Measurements from ENCODE around the gene SETD1A.

The SETD1A gene

DNA sequence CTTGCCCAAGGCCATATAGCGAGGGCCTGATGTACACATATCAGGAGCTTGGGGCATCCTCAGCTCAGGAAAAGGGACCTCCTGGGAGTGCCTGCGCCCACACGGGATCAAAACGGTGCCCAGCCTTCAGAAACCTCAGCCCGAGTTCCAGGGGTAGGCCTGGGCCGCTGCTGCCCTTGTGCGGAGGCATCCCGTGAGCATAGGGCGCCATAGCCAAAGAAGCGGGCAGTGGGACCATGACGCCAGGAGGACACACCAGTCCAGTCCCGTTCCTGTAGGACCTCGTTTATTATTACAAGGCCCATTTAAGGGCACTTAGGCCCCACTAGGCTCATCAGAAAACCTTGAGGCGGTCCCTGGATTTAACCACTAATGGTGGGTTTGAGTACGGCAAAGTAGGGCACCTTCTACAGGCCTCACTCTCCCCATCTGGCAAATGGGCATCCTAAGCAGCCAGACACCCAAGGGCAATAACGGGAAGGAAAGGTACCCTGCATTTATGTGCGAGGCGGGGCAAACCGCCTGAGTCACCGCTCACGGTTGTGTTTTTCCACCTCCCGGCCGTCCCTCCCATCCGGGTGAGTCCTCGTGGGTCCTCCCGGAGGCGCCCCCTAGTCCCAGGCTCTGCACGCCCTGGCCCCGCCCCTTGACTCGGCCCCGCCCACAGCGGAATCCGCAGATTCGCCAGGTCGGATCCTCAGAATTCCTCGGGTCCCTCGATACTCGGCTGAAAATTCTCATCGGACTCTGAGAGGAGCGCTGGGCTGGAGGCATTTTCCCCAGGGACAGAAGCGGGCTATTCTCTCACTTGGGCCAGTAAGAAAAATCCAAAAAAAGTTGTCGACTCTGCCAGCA, 726 bp upstream of the SETD1A start:
- peak; percentile 7 for DNase-seq

DNA sequence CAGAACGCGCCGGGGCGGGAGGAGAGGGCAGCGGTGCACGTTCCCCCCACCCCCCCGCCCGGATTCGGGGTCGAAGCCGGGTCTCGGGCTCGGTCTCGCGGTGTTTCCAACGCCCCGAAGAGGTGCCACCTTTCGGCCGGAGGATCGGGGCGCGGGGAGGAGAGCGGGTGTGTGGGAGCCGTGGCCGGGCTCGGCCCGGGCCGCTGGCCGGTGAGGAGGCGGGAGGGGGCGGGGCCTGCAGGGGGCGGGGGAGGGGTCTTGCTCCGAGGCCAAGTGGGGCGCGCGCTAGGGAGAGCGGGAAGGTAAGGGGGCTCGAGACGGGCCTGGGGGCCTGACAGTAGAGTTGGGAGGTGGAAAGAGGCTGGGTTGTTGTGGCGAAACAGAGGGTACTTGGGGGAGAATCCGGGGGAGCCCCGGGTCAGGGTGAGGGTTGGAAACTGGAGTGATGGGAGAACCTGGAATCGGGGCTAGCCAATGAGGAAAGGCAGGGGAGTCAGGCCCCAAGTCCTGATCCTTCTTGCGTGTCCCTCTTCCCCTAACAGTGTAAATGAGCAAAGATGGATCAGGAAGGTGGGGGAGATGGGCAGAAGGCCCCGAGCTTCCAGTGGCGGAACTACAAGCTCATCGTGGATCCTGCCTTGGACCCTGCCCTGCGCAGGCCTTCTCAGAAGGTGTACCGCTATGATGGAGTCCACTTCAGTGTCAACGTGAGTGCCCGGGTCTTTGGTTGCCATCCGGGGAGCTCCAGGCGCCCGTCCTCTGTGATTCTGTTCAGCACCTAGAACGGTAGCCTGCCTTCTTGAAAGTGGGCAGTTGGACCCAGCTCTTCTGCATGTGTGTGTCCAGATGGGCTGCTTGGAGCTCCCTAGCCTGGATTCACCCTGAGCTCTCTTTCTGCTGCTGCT, 873 bp downstream of the SETD1A start:
- DNase-seq, result no peak

DNA sequence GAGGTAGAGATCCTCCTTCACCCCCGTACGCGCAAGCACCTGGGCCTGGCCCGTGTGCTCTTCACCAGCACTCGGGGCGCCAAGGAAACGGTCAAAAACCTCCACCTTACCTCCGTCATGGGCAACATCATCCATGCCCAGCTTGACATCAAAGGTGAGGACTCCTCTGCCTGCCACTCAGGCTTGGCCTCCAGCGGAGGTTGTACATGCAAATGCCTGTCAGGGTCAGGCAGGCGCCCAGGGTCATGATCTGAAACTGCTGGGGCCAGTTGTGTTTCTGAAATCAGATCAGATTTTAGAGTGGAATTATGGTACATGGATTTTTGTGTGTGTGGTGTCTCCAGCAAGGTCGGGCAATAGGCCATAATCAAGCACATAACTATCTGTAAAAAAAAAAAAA, 3.8 kb downstream of the SETD1A start:
- no peak for DNase-seq

DNA sequence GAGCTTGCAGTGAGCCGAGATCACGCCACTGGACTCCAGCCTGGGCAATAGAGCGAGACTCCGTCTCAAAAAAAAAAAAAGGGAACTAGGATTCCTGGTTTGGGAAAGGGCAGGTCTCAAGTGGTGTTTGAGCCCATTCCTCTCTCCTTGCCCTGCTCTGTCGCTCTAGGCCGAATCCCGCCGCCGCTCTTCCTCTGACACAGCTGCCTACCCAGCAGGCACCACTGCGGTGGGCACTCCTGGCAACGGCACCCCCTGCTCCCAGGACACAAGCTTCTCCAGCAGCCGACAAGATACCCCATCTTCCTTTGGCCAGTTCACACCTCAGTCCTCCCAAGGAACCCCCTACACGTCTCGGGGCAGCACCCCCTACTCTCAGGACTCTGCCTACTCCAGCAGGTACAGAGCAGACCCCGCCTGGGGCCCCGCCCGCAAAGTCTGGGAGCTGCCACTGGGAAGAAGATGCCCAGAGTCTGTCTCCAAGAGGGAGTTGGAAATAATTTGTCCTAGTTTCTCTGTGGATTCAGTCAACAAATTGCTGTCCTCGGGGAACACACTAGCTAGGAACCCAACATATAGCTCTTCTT, 6.5 kb downstream of the SETD1A start:
- no peak for DNase-seq

DNA sequence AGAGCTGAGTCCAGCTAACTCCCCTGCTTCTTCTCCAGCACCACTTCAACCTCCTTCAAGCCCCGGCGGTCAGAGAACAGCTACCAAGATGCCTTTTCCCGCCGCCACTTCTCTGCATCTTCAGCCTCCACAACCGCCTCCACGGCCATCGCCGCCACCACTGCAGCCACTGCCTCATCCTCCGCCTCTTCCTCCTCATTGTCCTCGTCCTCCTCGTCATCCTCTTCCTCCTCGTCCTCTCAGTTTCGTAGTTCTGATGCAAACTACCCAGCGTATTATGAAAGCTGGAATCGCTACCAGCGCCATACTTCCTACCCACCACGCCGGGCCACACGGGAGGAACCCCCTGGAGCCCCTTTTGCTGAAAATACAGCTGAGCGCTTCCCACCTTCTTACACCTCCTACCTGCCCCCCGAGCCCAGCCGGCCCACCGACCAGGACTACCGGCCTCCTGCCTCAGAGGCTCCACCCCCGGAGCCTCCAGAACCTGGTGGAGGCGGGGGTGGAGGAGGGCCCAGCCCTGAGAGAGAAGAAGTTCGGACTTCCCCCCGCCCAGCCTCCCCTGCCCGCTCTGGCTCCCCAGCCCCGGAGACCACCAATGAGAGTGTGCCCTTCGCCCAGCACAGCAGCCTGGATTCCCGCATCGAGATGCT, 7.1 kb downstream of the SETD1A start:
- no peak for DNase-seq

DNA sequence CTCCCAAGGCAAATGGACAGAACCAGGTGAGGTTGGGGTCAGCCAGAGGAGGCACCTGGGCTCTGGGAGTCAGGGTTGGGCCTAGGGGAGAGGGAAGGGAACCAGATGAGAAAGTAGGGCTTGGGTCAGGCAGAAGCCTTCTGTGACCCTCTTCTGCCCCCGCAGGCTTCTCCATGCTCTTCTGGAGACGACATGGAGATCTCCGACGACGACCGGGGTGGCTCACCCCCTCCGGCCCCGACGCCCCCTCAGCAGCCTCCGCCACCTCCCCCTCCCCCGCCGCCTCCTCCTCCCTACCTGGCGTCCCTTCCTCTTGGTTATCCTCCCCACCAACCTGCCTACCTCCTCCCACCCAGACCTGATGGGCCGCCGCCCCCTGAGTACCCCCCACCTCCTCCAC, 7.9 kb downstream of the SETD1A start:
- no peak for DNase-seq

DNA sequence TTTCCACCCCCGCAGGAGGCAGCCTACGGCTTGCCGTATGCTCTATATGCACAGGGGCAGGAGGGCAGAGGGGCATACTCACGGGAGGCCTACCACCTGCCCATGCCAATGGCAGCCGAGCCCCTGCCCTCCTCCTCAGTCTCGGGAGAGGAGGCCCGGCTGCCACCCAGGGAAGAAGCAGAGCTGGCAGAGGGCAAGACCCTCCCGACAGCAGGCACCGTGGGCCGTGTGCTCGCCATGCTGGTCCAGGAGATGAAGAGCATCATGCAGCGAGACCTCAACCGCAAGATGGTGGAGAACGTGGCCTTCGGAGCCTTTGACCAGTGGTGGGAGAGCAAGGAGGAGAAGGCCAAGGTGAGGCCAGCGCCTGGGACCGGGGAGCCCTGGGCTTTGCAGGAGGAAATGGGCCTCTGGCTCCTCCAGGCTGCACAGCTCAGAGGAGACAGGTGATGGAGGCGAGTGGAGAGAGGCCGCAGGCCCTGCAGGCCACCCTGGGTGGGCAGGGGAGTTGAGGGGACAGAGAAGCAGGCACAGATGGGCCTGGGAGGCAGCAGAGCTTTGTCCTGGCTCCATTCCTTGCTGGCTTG, 8.6 kb downstream of the SETD1A start:
- DNase-seq, result no peak

DNA sequence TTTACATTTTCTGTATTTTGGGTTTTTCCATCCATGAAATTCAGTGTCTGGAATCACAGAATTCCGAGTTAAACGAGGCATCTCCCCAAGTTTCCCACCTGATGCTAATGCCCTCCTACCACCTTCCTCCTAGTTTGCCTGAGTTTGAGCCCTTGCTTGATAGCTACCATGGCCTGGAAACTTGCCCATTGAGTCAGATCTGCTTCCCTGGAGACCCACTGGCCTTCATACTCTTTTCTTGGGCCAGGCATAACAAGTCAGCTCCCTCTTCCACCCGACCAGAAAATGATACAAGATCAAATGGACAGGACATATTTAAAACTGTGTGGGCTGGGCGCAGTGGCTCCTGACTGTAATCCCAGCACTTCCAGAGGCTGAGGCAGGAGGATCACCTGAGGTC, 10.2 kb downstream of the SETD1A start:
- DNase-seq, result no peak

DNA sequence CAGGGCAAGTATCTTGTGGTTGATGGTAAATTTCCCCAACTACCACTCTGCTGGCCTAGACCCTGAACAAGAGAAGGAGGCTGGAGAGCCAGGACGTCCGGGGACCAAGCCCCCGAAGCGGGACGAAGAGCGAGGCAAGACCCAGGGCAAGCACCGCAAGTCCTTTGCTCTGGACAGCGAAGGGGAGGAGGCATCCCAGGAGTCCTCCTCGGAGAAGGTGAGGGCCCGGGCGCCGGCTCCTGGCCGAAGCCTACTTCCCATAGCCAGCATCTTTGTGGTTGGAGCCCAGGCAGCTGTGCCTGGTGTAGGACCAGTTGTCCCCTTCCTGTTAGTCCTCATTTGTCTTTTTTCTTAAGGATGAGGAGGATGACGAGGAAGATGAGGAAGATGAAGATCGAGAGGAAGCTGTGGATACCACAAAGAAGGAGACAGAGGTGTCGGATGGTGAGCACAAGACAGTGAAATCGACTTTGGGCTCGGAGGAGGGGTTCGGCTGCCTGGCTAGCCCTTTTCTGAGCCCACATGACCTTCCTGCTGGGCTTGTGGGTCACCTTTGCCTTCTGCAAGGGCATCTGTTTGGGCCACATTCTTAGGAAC, 11.8 kb downstream of the SETD1A start:
- DNase-seq, result no peak

DNA sequence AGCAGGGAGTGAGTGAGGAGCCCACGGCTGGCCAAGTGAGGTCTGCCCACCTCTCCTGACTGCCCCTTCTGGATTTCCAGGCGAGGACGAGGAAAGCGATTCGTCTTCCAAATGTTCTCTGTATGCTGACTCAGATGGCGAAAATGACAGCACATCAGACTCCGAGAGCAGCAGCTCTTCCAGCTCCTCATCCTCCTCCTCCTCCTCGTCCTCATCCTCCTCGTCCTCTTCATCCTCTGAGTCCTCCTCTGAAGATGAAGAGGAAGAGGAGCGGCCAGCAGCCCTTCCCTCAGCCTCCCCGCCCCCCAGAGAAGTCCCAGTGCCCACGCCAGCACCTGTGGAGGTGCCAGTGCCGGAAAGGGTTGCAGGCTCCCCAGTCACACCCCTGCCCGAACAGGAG, 13.7 kb downstream of the SETD1A start:
- no peak for DNase-seq

DNA sequence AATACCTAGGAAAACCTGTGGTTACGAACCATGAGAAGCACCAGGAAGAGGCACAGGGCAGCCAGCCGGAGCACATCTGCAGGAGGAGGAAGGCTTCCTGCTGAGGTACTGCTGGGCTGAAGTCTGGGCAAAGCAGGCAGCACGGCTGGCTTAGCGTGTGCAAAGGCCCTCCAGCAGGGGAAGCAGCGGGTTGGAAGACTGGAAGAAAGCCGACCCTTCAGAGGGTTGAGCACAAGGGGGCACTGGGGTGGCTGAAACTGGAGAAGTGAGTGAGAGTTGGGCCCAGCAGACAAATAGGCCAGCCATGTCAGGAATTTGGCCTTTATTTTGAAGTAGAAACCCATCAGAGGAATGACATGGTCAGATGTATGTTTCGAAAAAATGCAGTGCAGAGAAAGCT, 15.3 kb downstream of the SETD1A start:
- DNase-seq, result no peak

DNA sequence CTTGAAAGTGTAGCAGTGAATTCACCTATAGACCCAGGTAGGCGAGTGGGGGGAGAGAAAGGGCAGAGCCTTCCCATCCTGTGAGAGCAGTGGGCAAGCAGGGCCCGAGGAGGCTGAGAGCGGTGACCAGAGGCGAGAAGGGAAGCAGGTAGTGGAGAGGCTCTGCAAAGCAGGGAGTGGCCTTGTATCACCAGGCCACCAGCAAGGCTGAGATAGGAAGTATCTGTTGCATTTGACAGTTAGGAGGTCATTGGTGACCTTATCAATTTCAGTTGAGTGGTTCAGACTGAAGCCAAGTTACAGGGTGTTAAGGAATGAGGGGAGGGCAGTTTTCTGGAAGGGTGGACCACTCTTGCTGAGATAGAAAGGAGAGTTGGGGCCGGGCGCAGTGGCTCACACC, 16.8 kb downstream of the SETD1A start:
- DNase-seq, result no peak

DNA sequence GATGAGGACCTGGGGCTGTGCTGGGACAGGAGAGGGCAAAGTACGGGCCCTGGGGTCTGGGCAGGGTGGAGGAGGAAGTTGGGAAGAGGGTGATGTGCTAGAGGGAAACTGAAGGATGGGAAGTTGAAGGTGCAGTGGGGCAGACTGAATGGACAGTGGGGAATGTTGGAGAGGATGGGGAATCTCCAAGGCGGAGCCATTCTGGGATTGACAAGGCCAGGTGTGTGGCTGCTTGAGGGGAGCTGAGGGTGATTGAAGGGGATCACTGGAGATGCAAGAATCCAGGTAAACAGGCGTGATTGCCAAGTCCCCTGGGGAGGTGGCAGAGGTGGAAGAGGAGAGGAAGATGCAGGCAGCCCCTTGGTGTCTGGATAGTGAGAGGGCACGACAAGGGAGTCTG, 18.9 kb downstream of the SETD1A start:
- DNase-seq, result no peak

DNA sequence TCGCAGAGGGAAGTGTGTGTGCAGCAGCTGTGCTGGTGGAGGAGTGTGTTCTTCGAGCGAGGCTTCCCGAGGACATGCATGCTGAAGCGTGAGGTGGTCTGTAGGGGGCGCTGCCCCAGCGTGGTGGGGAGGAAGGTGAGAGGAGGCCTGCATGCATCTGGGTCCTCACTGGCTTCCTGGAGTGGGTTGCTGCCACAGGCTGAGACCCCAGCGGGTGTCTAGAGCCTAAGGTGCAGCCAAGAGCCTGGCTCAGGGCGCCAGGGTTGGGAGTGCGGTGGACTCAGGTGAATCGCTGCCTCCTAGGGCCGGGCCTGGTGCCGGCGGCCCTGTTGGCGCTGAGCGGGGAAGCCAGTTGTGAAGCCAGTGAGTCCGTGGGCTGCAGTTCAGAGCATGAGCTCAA, 19.9 kb downstream of the SETD1A start:
- DNase-seq, result no peak

DNA sequence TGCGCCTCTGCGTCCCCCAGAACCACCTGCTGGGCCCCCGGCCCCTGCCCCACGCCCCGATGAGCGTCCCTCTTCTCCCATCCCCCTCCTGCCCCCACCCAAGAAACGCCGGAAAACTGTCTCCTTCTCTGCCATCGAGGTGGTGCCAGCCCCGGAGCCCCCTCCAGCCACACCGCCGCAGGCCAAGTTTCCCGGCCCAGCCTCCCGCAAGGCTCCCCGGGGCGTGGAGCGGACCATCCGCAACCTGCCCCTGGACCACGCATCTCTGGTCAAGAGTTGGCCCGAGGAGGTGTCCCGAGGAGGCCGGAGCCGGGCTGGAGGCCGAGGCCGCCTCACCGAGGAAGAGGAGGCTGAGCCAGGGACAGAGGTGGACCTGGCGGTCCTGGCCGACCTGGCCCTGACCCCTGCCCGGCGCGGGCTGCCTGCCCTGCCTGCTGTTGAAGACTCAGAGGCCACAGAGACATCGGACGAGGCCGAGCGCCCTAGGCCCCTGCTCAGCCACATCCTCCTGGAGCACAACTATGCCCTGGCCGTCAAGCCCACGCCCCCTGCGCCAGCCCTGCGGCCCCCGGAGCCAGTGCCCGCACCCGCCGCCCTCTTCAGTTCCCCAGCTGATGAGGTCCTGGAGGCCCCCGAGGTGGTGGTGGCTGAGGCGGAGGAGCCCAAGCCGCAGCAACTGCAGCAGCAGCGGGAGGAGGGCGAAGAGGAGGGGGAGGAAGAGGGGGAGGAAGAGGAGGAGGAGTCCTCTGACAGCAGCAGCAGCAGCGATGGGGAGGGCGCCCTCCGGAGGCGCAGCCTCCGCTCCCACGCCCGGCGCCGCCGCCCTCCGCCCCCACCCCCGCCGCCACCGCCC, 21.8 kb downstream of the SETD1A start:
- no peak for DNase-seq

DNA sequence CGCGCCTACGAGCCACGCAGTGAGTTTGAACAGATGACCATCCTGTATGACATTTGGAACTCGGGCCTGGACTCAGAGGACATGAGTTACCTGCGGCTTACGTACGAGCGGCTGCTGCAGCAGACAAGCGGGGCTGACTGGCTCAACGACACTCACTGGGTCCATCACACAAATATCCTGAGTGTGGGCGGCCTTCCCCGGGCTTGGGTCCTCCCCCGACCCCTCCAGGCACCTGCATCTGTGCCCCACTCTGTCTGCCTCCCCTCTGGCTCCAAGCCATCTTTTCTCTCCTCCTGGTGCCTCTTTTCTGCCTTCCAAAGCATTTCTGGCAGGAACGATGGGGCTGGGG, 22.4 kb downstream of the SETD1A start:
- no peak for DNase-seq

DNA sequence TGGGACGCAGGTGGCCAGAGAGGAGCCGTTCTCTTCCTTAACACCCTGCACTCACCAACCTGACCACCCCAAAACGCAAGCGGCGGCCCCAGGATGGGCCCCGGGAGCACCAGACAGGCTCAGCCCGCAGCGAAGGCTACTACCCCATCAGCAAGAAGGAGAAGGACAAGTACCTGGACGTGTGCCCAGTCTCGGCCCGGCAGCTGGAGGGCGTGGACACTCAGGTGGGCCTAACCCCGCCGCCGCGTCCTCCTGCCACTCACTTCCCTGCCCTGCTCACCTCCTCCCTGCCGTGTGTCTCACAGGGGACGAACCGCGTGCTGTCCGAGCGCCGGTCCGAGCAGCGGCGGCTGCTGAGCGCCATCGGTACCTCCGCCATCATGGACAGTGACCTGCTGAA, 22.9 kb downstream of the SETD1A start:
- no peak for DNase-seq

DNA sequence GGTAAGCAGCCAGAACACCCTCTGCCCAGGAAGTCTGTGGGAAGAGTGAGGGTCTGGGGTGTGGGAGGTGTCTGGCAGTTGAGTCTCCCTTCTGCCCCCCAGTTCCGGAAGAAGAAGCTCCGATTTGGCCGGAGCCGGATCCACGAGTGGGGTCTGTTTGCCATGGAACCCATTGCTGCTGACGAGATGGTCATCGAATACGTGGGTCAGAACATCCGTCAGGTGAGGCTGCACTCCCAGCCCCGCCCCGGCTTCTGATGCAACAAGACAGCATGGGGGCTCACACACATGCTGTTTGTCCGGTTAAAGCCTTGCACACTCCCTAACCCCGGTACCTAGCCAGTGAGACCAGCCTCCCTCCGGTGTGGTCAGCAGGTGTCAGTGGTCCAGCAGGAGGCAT, 23.4 kb downstream of the SETD1A start:
- DNase-seq, result no peak

DNA sequence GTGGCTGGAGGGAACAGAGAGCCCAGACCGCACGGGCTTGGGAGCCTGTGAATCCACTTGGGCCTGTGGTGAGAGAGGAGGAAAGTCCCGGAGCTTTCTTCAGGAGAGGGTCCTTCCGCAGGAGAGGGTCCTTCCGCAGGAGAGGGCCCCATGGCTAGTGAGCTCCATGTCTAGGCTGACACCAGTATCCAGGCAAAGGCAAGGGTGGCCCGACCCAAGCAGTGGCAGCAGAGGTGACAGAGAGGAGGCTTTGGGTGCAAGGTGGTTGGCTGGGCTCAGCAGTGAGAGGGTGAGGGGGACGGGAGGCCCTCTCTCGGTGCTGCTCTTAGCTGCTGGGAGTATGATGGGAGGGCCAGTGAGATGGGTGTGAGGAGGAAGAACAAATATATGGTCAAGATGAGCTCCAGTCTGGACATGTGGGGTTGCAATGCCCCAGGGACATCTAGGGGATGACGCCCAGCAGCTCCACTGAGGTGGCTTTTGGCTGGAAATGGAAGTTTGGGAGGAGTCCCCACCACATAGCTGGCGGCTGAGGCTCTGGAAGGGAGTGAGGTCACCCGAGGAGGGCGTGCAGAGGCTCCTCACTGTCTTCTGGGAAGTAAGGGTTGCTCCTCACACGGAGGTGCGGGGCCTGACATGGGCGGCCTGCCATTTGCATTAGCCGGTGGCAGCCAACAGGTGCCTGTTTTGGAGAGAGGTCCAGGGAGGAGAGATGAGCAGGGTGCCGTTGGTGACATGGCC, 25.2 kb downstream of the SETD1A start:
- DNase-seq, result no peak

DNA sequence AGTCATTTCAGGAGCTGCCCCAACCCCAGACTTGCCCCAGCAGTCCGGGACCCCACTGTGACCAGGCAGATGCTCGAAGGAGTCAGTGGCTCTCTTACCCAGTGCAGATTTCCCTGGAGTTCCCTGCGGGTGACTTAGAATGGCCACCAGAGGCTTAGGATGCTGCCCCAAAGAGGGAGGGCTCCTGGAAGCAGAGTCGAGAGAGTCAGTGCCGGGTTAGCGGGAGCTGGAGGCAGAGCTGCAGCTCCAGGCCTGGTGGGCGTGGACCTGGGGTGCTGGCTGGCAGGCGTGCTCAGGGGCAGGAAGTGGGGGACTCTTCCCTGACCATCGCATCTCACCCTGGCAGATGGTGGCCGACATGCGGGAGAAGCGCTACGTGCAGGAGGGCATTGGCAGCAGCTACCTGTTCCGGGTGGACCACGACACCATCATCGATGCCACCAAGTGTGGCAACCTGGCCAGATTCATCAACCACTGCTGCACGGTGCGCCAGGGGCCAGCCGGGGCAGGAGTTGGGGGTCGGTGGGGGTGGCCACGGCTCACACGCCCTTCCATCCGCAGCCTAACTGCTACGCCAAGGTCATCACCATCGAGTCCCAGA, 25.8 kb downstream of the SETD1A start:
- no peak for DNase-seq
